ENCODE data around the gene CAVIN2.

CAVIN2 gene

DNA sequence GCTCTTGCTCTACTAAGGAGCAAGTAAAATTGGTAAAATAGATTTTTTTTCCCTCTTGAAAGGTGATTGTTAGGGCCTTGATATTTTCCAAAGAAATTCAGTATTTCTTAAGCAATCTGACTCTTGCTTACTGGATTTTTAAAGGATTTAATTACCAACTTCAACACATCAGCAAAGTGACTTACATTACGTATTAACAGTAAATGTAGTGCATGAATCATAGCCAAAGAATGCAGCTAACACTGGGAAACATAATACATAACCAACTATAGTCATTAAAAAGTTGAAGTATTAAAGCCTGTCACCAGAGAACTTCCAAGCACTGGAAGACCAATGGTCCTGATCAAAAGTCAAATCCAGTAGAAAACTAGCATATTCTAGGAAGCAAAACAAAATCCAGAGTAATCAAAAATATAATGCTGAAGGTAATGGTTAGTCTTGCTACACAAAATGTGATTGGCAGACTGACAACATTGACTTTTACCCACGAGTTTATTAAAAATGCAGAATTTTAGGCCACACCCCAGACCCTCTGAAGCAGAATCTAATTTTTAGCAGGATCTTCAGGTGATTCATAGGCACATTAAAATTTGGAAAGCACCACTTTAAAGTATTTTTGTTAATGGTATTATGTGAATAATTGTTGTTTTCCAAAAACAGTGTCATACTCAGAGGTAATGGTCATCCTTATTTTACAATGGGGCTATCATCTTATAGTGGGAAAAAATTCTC, 31.8 kb upstream of the CAVIN2 start:
- H3K9ac ChIP-seq (ENCODE audit: low read depth, low read length), result no peak overlapping the region
- H3K27me3 ChIP-seq (ENCODE audit: control insufficient read depth, insufficient read depth, low read length), result no peaks in the 10 kb centered on the region
- no peaks in the 10 kb centered on the region for H3K4me1 ChIP-seq (ENCODE audit: control insufficient read depth, insufficient read depth, low read length)

DNA sequence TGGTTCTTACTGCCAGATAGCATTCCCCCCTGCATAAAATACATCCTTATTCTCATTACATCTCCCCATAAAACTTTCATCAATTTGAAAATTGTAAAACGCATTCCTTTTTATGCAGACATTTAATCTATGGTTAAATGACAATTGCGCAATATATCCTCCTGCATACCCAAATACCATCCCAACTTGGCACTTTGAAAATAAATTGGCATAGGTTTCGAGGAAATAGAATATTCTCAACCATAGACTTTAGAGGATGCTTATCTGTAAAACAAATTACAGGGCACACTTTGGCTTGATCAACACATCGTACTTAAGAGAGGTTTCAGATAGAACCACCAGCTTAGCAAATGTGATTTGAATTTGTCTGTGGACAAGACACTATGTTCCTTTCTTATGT, 31.0 kb upstream of the CAVIN2 start:
- no peaks in the 10 kb centered on the region for H3K36me3 ChIP-seq (ENCODE audit: control insufficient read depth, insufficient read depth, low read length)
- H3K4me1 ChIP-seq (ENCODE audit: control insufficient read depth, insufficient read depth, low read length), result no peaks in the 10 kb centered on the region
- H3K4me3 ChIP-seq (ENCODE audit: low read depth, low read length), result no peak overlapping the region
- no peak overlapping the region for H3K9ac ChIP-seq (ENCODE audit: low read depth, low read length)
- H3K9me3 ChIP-seq (ENCODE audit: control insufficient read depth, insufficient read depth, low read length), result no peaks in the 10 kb centered on the region
- no peaks in the 10 kb centered on the region for H3K27me3 ChIP-seq (ENCODE audit: control insufficient read depth, insufficient read depth, low read length)

More for the DNA sequence above, 31.8 kb upstream of the CAVIN2 start:
- Histone ChIP-seq H3K9me3 (ENCODE audit: control insufficient read depth, insufficient read depth, low read length) (no peaks in the 10 kb centered on the region), H3K36me3 (ENCODE audit: control insufficient read depth, insufficient read depth, low read length) (no peaks in the 10 kb centered on the region), H3K4me3 (ENCODE audit: low read depth, low read length) (no peak overlapping the region)

DNA sequence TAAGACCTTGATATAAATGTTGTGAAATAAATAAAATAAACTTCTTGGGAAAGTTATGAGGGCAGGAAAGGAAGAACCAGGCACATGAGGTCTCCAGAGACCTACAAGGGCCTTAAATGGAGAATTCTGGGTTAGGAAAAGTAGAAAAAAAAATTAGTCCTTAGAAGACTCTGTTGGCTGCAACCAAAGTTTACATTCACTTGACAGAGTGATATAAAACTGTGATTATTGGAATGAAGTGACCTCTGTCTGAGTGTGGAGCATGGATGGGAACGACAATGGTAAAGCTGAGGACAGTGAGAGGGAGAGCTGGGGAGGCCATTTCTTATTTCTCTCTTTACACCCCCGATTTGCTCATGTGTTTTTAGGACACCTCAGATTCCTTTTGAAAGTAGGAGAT, 29.0 kb upstream of the CAVIN2 start:
- no peak overlapping the region for H3K4me3 ChIP-seq (ENCODE audit: low read depth, low read length)
- H3K9ac ChIP-seq (ENCODE audit: low read depth, low read length), result no peak overlapping the region
- no peaks in the 10 kb centered on the region for H3K9me3 ChIP-seq (ENCODE audit: control insufficient read depth, insufficient read depth, low read length)
- H3K4me1 ChIP-seq (ENCODE audit: control insufficient read depth, insufficient read depth, low read length), result no peaks in the 10 kb centered on the region
- no peaks in the 10 kb centered on the region for H3K36me3 ChIP-seq (ENCODE audit: control insufficient read depth, insufficient read depth, low read length)
- H3K27me3 ChIP-seq (ENCODE audit: control insufficient read depth, insufficient read depth, low read length), result no peaks in the 10 kb centered on the region

DNA sequence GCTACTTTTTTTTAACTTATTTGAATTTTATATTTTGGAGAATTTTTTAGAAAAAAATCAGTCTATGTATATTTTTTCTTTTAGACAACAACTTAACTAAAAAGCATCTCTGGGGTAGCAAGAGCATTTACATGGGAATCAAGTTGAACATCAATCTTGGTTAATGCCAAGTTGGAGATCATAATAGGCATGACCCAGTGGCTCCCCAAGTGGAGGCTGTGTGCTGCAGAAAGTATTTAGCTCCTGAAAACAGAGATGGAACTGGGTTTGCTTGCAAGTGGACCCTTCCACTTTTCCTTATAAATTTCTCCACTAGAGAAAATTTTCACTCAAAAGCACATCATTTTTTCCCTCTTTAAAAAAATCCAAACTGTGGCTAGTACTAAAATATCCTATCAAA, 23.9 kb upstream of the CAVIN2 start:
- Histone ChIP-seq H3K36me3 (ENCODE audit: control insufficient read depth, insufficient read depth, low read length) (no peaks in the 10 kb centered on the region), H3K9ac (ENCODE audit: low read depth, low read length) (no peak overlapping the region), H3K9me3 (ENCODE audit: control insufficient read depth, insufficient read depth, low read length) (no peaks in the 10 kb centered on the region), H3K4me1 (ENCODE audit: control insufficient read depth, insufficient read depth, low read length) (peaks cover 5% of the 10 kb centered on the region), H3K27me3 (ENCODE audit: control insufficient read depth, insufficient read depth, low read length) (no peaks in the 10 kb centered on the region), H3K4me3 (ENCODE audit: low read depth, low read length) (no peak overlapping the region)

DNA sequence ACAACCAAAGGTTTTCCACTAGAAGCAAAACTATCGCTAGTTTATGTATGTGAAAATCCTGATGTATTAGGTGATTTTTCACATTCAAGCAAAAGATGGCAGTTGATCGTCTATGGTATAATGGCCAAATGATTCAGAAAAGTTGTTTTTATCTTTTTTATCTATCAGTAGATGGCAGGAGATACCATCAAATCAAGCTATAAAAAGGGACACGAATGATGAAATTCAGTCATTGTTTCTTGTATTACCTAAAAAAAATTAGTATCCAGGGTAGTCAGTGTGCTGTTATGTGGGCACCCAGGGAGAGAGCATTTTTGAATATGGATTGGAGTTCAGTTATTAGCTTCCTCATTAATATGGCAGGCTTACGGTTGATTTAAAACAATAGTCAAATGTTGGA, 22.9 kb upstream of the CAVIN2 start:
- H3K36me3 ChIP-seq (ENCODE audit: control insufficient read depth, insufficient read depth, low read length), result no peaks in the 10 kb centered on the region
- H3K9ac ChIP-seq (ENCODE audit: low read depth, low read length), result no peak overlapping the region
- H3K9me3 ChIP-seq (ENCODE audit: control insufficient read depth, insufficient read depth, low read length), result no peaks in the 10 kb centered on the region
- H3K4me3 ChIP-seq (ENCODE audit: low read depth, low read length), result no peak overlapping the region
- no peaks in the 10 kb centered on the region for H3K27me3 ChIP-seq (ENCODE audit: control insufficient read depth, insufficient read depth, low read length)
- H3K4me1 ChIP-seq (ENCODE audit: control insufficient read depth, insufficient read depth, low read length), result peaks cover 5% of the 10 kb centered on the region

DNA sequence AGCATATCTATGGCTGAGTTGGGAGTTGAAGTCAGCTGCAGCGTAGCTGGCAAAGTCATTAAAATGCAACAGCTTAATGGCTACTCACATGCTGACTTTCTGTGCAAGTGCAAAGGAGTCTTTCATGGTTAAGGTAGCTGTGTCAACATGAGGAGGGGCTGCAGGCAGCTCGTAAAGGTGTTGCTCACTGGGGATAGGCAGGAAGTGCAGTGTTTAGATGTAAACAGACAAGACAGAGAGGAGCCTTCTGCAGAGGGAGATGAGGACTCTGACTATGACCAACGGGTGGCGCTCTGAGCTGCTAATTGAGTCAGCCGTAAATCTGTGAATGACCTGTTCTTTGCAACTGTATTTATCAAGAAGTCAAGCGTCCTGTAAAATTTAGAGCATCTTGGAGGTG, 22.3 kb upstream of the CAVIN2 start:
- Histone ChIP-seq H3K27me3 (ENCODE audit: control insufficient read depth, insufficient read depth, low read length) (no peaks in the 10 kb centered on the region), H3K36me3 (ENCODE audit: control insufficient read depth, insufficient read depth, low read length) (no peaks in the 10 kb centered on the region), H3K4me3 (ENCODE audit: low read depth, low read length) (no peak overlapping the region), H3K9ac (ENCODE audit: low read depth, low read length) (no peak overlapping the region), H3K4me1 (ENCODE audit: control insufficient read depth, insufficient read depth, low read length) (peaks cover 5% of the 10 kb centered on the region), H3K9me3 (ENCODE audit: control insufficient read depth, insufficient read depth, low read length) (no peaks in the 10 kb centered on the region)

DNA sequence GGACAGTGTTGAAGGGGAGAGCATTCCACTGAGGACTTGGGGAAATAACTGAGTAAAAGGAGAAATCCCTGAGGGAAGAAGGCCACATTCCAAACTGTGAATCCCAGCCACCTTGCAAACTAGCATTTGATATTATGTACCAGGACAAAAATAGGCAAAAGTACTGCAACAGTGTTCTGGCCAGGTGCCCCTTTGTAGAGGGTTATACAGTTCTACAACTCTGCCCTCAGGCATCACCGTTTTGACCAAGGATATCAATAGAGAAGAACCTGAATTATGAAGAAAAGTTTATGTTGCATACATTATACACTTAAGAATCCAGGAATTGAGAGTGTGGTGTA, 20.6 kb upstream of the CAVIN2 start:
- no peaks in the 10 kb centered on the region for H3K27me3 ChIP-seq (ENCODE audit: control insufficient read depth, insufficient read depth, low read length)
- H3K4me3 ChIP-seq (ENCODE audit: low read depth, low read length), result no peak overlapping the region
- no peaks in the 10 kb centered on the region for H3K9me3 ChIP-seq (ENCODE audit: control insufficient read depth, insufficient read depth, low read length)
- H3K36me3 ChIP-seq (ENCODE audit: control insufficient read depth, insufficient read depth, low read length), result no peaks in the 10 kb centered on the region
- no peak overlapping the region for H3K9ac ChIP-seq (ENCODE audit: low read depth, low read length)
- H3K4me1 ChIP-seq (ENCODE audit: control insufficient read depth, insufficient read depth, low read length), result peaks cover 5% of the 10 kb centered on the region

DNA sequence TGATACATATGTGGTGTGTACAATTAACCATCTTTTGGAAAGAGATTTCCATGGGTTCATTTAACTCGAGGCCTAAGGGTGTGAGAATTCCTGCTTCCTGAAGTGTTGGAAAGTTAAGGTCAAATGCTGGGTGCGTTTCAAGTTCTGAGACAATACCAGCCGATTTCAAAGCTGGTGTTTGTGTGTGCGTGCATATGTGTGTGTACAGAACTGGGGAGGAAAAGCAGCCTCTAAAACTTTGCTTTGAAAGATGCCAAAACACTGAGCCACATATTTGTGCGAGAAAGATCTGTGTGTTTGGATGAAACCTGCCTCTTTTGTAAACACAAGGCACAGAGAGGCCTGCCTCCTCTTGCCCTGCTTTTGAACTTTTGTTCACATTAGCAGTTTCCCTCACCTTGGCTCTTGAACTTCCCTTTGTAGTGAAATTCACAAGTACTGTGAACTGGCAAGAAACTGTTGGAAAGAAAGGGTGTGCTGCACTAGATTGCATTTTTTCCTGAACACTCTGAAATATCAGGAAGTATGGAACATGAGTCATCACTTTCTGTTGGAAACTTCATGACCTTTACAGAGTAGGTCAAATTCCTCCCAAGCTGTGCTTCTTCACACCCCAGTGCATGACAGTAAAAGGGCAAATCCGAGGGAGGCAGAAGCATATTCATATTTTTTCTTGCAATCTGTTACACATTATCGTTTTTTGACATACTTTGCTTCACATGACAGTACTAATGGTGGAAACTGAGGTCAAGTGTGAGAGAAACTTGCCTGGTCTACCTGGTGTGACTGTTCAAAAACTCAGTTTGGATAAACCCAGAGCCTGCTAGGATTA, 20.0 kb upstream of the CAVIN2 start:
- Histone ChIP-seq H3K27me3 (ENCODE audit: control insufficient read depth, insufficient read depth, low read length) (no peaks in the 10 kb centered on the region), H3K36me3 (ENCODE audit: control insufficient read depth, insufficient read depth, low read length) (no peaks in the 10 kb centered on the region), H3K4me3 (ENCODE audit: low read depth, low read length) (no peak overlapping the region), H3K9ac (ENCODE audit: low read depth, low read length) (no peak overlapping the region), H3K4me1 (ENCODE audit: control insufficient read depth, insufficient read depth, low read length) (peaks cover 5% of the 10 kb centered on the region), H3K9me3 (ENCODE audit: control insufficient read depth, insufficient read depth, low read length) (no peaks in the 10 kb centered on the region)

DNA sequence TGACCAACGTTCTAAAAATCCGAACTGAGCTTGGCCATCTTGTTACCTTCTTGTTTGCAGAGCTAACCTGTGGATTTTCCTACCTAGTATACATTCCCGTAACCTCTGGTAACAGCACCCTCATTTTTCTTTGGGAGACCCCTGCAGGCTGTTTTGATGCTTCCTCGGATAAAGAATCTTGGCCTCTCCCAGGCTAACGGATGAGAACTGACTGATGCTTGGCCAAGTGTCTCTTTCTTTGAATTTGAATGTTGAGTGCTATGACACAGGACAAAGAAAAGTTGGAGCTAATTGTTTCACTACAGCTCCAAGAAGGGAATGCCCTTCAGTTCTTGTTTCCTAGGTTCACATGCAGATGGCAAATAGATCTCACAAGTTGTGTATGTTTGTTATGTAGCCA, 19.3 kb upstream of the CAVIN2 start:
- Histone ChIP-seq H3K9ac (ENCODE audit: low read depth, low read length) (no peak overlapping the region), H3K4me3 (ENCODE audit: low read depth, low read length) (no peak overlapping the region), H3K27me3 (ENCODE audit: control insufficient read depth, insufficient read depth, low read length) (no peaks in the 10 kb centered on the region), H3K36me3 (ENCODE audit: control insufficient read depth, insufficient read depth, low read length) (no peaks in the 10 kb centered on the region), H3K4me1 (ENCODE audit: control insufficient read depth, insufficient read depth, low read length) (peaks cover 5% of the 10 kb centered on the region), H3K9me3 (ENCODE audit: control insufficient read depth, insufficient read depth, low read length) (no peaks in the 10 kb centered on the region)

DNA sequence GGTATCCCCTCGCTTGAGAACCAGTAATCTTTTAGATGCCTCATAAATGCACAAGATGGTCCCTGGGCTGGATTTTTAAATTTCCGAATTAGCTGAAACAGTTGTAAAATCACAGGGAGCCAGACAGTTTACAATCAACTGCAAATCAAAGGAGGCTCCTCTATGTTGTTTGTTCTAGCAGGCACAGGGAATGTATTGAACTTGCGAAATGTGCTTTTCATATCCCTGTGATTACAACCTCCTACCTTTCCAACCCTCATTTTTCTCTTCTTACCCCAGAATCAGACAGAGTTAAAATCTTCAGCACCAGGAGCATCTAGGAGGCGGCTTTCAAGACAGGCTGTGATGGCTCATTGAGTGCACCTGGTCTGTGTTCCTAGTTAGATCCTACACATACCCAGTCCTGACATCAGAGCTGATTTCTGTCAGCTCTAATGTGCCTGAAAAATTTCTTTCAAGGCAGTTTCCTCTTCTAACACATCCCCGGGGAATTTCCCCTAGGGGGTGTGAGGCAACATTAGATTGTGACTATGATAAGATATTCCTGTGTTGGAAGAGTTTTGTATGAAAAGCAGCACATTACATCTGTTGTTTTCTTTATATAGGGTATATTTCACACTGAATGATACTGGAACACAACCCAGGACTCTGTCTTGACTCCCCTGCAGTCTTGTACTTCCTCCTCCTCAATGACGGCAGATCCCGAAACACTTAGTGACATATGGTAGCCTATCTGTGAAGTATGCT, 17.9 kb upstream of the CAVIN2 start:
- no peaks in the 10 kb centered on the region for H3K27me3 ChIP-seq (ENCODE audit: control insufficient read depth, insufficient read depth, low read length)
- no peaks in the 10 kb centered on the region for H3K9me3 ChIP-seq (ENCODE audit: control insufficient read depth, insufficient read depth, low read length)
- no peak overlapping the region for H3K4me3 ChIP-seq (ENCODE audit: low read depth, low read length)
- H3K9ac ChIP-seq (ENCODE audit: low read depth, low read length), result no peak overlapping the region
- peaks cover 5% of the 10 kb centered on the region for H3K4me1 ChIP-seq (ENCODE audit: control insufficient read depth, insufficient read depth, low read length)
- H3K36me3 ChIP-seq (ENCODE audit: control insufficient read depth, insufficient read depth, low read length), result no peaks in the 10 kb centered on the region

DNA sequence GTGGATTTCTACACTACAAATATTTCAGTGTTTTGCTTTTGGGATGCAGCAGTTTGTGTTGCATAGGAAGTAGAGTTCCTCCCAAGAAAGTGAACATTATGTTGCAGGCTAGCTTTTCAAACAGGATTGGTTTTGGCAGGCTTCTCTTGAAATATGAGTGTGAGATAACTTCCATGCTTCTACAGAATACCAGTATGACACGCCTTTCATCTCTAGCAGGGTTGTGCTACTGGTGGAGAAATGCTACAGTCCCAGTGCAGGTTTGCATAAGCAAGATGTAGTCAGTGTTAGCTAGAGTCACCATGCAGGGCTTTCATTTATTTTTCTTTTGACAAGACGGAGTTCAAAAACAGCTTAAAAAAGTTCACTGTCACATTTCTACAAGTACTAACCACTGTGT, 17.1 kb upstream of the CAVIN2 start:
- peaks cover 4% of the 10 kb centered on the region for H3K4me1 ChIP-seq (ENCODE audit: control insufficient read depth, insufficient read depth, low read length)
- H3K36me3 ChIP-seq (ENCODE audit: control insufficient read depth, insufficient read depth, low read length), result no peaks in the 10 kb centered on the region
- no peaks in the 10 kb centered on the region for H3K27me3 ChIP-seq (ENCODE audit: control insufficient read depth, insufficient read depth, low read length)
- H3K9ac ChIP-seq (ENCODE audit: low read depth, low read length), result no peak overlapping the region
- no peak overlapping the region for H3K4me3 ChIP-seq (ENCODE audit: low read depth, low read length)
- no peaks in the 10 kb centered on the region for H3K9me3 ChIP-seq (ENCODE audit: control insufficient read depth, insufficient read depth, low read length)
